Transverse colon (tissue), 4 donors: ENCODE results near the gene CSNK2B. TPM values are rescaled to one million over a fixed set of nuclear protein-coding genes. Genes with fewer than 3 reads are reported as not detected.

Experiments used
- DNase-seq: peaks from one replicate; pipeline ENCODE4 v3.0.0-alpha.2; 2019
- H3K27ac ChIP-seq, 4 donors: fragments of 200-600 bp; sonication (generic); 2 replicates each; pipeline ENCODE4 v1.5.1; 2016 to 2018; ENCODE audit warnings: inconsistent platforms in 4 of 4
- H3K27me3 ChIP-seq: fragments of 200-600 bp; sonication (generic); 2 replicates; pipeline ENCODE4 v1.5.1; 2017; ENCODE audit warnings: inconsistent platforms
- H3K36me3 ChIP-seq, 4 donors: fragments of 200-600 bp; sonication (generic); 2 replicates each; pipeline ENCODE4 v1.5.1; 2017 to 2019; ENCODE audit warnings: inconsistent platforms in 4 of 4
- H3K4me1 ChIP-seq, 4 donors: fragments of 200-600 bp; sonication (generic); 2 replicates each; pipeline ENCODE4 v1.5.1; 2017 to 2020; ENCODE audit warnings: inconsistent platforms in 4 of 4
- H3K4me3 ChIP-seq, 4 donors: fragments of 200-600 bp; sonication (generic); 1 replicate in 1 of 4; 2 replicates in 3 of 4; pipeline versions ENCODE4 v1.5.1 to v1.6.1; 2017 to 2019; ENCODE audit warnings: inconsistent platforms in 4 of 4
- H3K9me3 ChIP-seq, 2 donors: fragments of 200-600 bp; sonication (generic); 2 replicates each; pipeline ENCODE4 v1.5.1; 2017 to 2019; ENCODE audit warnings: inconsistent platforms in 2 of 2
- CTCF ChIP-seq, 5 experiments: fragments of 200-600 bp in 3 of 5; fragments of 450-650 bp in 2 of 5; sonication (generic) in 3 of 5; IDR thresholded peaks; 1 replicate in 2 of 5; 2 replicates in 3 of 5; pipeline ENCODE4 v1.5.1; 2016 to 2017; ENCODE audit warnings: antibody characterized with exemption in 5 of 5, inconsistent platforms in 3 of 5, mild to moderate bottlenecking in 2 of 5, moderate library complexity in 1 of 5
- EP300 ChIP-seq: sonication (generic); formaldehyde crosslinking; IDR thresholded peaks from one replicate; pipeline ENCODE4 v1.6.1; 2017; ENCODE audit warnings: antibody characterized with exemption, low read depth
- POLR2A ChIP-seq: fragments of 450-650 bp; IDR thresholded peaks from one replicate; pipeline ENCODE4 v1.6.1; 2016; ENCODE audit warnings: antibody characterized with exemption, mild to moderate bottlenecking, moderate library complexity
- POLR2AphosphoS5 ChIP-seq, 3 donors: sonication (generic); formaldehyde crosslinking; IDR thresholded peaks; one replicate each; pipeline ENCODE4 v1.6.1; 2016; ENCODE audit warnings: antibody characterized with exemption in 3 of 3
- WGBS, 2 donors: methylation state at CpG; one replicate each; pipeline ENCODE4 v1.1.5; 2018; ENCODE audit warnings: low coverage in 1 of 2; 5-methylcytosine and 5-hydroxymethylcytosine counted together
- in situ Hi-C, 4 donors: fragments of 200-750 bp; cut with MboI; loops; one replicate each; pipeline versions ENCODE4 v1.15.0 to v1.15.1; 2017; ENCODE audit warnings: low sequenced_read_pairs in 3 of 4, low pct_ligation_motif_present in 1 of 4, low pct_unique_long_range_greater_than_20kb in 1 of 4
- intact Hi-C: fragments of 100-400 bp; cut with DNase I; formaldehyde crosslinking; loops from one replicate; pipeline ENCODE4 v1.15.1; 2023; ENCODE audit warnings: low total_unique reads
- total RNA-seq, 4 donors: library from RNA; depleted of rRNA; stranded (reverse); fragments of >200 nt; gene quantifications; one replicate each; pipeline ENCODE4 v1.1.0, GENCODE V29; 2016

Gene CSNK2B
- total RNA-seq, 4 donors from 2014 or later = 182 to 231 (median 210) TPM

GRCh38 chr6:31710523-31711219 lies 44.8 kb downstream of the CSNK2B start:
- H3K9me3 ChIP-seq = no peaks in the 10 kb centered on the region
- H3K27me3 ChIP-seq = no peaks in the 10 kb centered on the region
- no peak overlapping the region for H3K4me3 ChIP-seq
- H3K27ac ChIP-seq = peak overlapping the region in 2 of 4 donors; percentile 19 to 21
- DNase-seq = no peak
- H3K4me1 ChIP-seq = peaks cover 0 to 28% (median 15%) of the 10 kb centered on the region in 4 donors
- WGBS, 2 donors = 76 to 78% methylated on average over 1 to 5 of the region's 5 CpGs
- TF ChIP-seq POLR2A (no peak), CTCF (IDR thresholded peaks at IDR 0.05) (no peak), EP300 (no peak), POLR2AphosphoS5 (IDR thresholded peaks at IDR 0.05) (no peak)
- in situ Hi-C loops (no loop called here), intact Hi-C loops (no loop called here)
- no peaks in the 10 kb centered on the region for H3K36me3 ChIP-seq

GRCh38 chr6:31711233-31711632 lies 45.4 kb downstream of the CSNK2B start:
- Histone ChIP-seq H3K36me3 (no peaks in the 10 kb centered on the region), H3K27ac (peak overlapping the region in 2 of 4 donors; percentile 19 to 21), H3K27me3 (no peaks in the 10 kb centered on the region), H3K9me3 (no peaks in the 10 kb centered on the region), H3K4me1 (peaks cover 0 to 28% (median 15%) of the 10 kb centered on the region in 4 donors), H3K4me3 (no peak overlapping the region)
- WGBS, 2 donors = 34% methylated on average over 8 of the region's 8 CpGs; no CpG with 5 or more reads in 1 of the 2 donors
- intact Hi-C loops = no loop called here
- TF ChIP-seq POLR2AphosphoS5 (IDR thresholded peaks at IDR 0.05) = peak in 1 of 3 donors; percentile 43
- no peak for TF ChIP-seq CTCF (IDR thresholded peaks at IDR 0.05)
- in situ Hi-C loops = no loop called here
- peak; percentile 53 for DNase-seq

GRCh38 chr6:31712296-31712695 lies 46.4 kb downstream of the CSNK2B start:
- in situ Hi-C loops (no loop called here), intact Hi-C loops (no loop called here)
- peaks cover 0 to 28% (median 15%) of the 10 kb centered on the region in 4 donors for H3K4me1 ChIP-seq
- H3K4me3 ChIP-seq = no peak overlapping the region
- TF ChIP-seq EP300 (no peak), CTCF (IDR thresholded peaks at IDR 0.05) (peak in 1 of 5 experiments; percentile 39)
- 85% methylated on average over 8 of the region's 8 CpGs; no CpG with 5 or more reads in 1 of the 2 donors for WGBS, 2 donors
- H3K27ac ChIP-seq = no peak overlapping the region
- DNase-seq = peak; percentile 45
- H3K36me3 ChIP-seq = no peaks in the 10 kb centered on the region
- H3K9me3 ChIP-seq = no peaks in the 10 kb centered on the region
- H3K27me3 ChIP-seq = no peaks in the 10 kb centered on the region

DNA sequence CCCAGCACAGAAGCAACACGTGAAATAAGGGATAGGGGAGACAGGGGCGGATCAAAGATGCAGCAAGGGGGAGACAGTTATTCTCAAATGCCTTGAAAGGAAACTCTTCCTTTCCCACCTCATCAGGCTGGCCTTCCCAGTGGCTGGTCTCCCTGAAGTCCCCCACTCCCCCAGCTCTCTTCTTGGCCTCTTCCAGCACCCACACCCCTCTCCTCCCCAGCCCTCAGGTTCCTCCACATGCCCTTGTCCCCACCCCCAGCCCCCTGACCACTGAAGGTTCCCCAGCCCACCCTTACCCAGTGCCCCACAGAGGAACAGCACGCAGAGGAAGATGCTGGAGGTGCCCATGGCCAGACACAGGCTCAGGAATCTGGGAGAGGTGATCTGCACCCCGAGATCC lies 47.6 kb downstream of the CSNK2B start:
- H3K27me3 ChIP-seq = no peaks in the 10 kb centered on the region
- H3K9me3 ChIP-seq = no peaks in the 10 kb centered on the region
- in situ Hi-C loops (no loop called here), intact Hi-C loops (no loop called here)
- no peak overlapping the region for H3K4me3 ChIP-seq
- DNase-seq = no peak
- no peaks in the 10 kb centered on the region for H3K36me3 ChIP-seq
- 62 to 63% methylated on average over 2 to 4 of the region's 4 CpGs for WGBS, 2 donors
- peak overlapping the region; percentile 38 to 64 (median 48) for H3K27ac ChIP-seq
- peaks cover 0 to 37% (median 24%) of the 10 kb centered on the region in 4 donors for H3K4me1 ChIP-seq
- no peak for TF ChIP-seq CTCF (IDR thresholded peaks at IDR 0.05)
- no peak for TF ChIP-seq POLR2AphosphoS5 (IDR thresholded peaks at IDR 0.05)
- TF ChIP-seq POLR2A = no peak
- no peak for TF ChIP-seq EP300
